GM23338 (cell line): Measurements from ENCODE around the gene ADAMTS17. TPM values are rescaled to one million over a fixed set of nuclear protein-coding genes. Genes with fewer than 3 reads are reported as not detected.

Experiments used
- ATAC-seq: fragments of 200-7000 bp; cut with Tn5 transposase; 3 replicates; pipeline ENCODE4 v1.9.1; 2020
- DNase-seq: peaks from one replicate; pipeline ENCODE4 v3.0.0-alpha.2; 2015; ENCODE audit warnings: low spot score
- H2AFZ ChIP-seq: fragments of 200-600 bp; sonication (generic); 2 replicates; pipeline ENCODE4 v1.8.0; 2016; ENCODE audit warnings: antibody characterized with exemption, mild to moderate bottlenecking, moderate library complexity
- H3F3A ChIP-seq: fragments of 200-600 bp; sonication (generic); replicated peaks from 2 replicates; pipeline ENCODE4 v1.8.0; 2017; ENCODE audit warnings: antibody characterized with exemption, mixed run types, low read depth
- H3K27ac ChIP-seq: fragments of 200-600 bp; sonication (generic); 2 replicates; pipeline ENCODE4 v1.6.1; 2016; ENCODE audit warnings: low read depth
- H3K27me3 ChIP-seq: fragments of 200-600 bp; sonication (generic); 2 replicates; pipeline ENCODE4 v1.8.0; 2016; ENCODE audit warnings: mild to moderate bottlenecking, mixed run types, moderate library complexity; ENCODE audit not compliant: insufficient read depth
- H3K36me3 ChIP-seq: fragments of 200-600 bp; sonication (generic); 2 replicates; pipeline ENCODE4 v1.8.0; 2016; ENCODE audit warnings: mild to moderate bottlenecking; ENCODE audit not compliant: insufficient read depth
- H3K4me1 ChIP-seq: fragments of 200-600 bp; sonication (generic); 2 replicates; pipeline ENCODE4 v1.8.0; 2016; ENCODE audit warnings: mild to moderate bottlenecking, moderate library complexity; ENCODE audit not compliant: insufficient read depth
- H3K4me2 ChIP-seq: fragments of 200-600 bp; sonication (generic); 2 replicates; pipeline ENCODE4 v1.7.1; 2017; ENCODE audit warnings: mixed run types
- H3K4me3 ChIP-seq: fragments of 200-600 bp; sonication (generic); 2 replicates; pipeline ENCODE4 v1.6.1; 2016; ENCODE audit warnings: mixed run types
- H3K79me2 ChIP-seq: fragments of 200-600 bp; sonication (generic); replicated peaks from 2 replicates; pipeline ENCODE4 v1.8.0; 2017; ENCODE audit warnings: mild to moderate bottlenecking; ENCODE audit not compliant: insufficient read depth
- H3K9me2 ChIP-seq: fragments of 200-600 bp; sonication (generic); 2 replicates; pipeline ENCODE4 v1.8.0; 2017; ENCODE audit not compliant: insufficient read depth
- H4K20me1 ChIP-seq: fragments of 200-600 bp; sonication (generic); replicated peaks from 2 replicates; pipeline ENCODE4 v1.8.0; 2017; ENCODE audit warnings: mild to moderate bottlenecking; ENCODE audit not compliant: insufficient read depth
- H3K27ac Mint-ChIP-seq: 2 replicates; pipeline ENCODE4 v1.8.0; 2020; ENCODE audit warnings: inconsistent platforms, mild to moderate bottlenecking, moderate library complexity, mixed read lengths
- H3K27me3 Mint-ChIP-seq: 3 replicates; pipeline ENCODE4 v1.8.0; 2022; ENCODE audit warnings: low read depth, mild to moderate bottlenecking, moderate library complexity, mixed read lengths, inconsistent platforms; ENCODE audit not compliant: insufficient read depth, poor library complexity
- H3K36me3 Mint-ChIP-seq: 3 replicates; pipeline ENCODE4 v1.8.0; 2021; ENCODE audit warnings: low read depth, mild to moderate bottlenecking, inconsistent platforms, moderate library complexity, mixed read lengths
- H3K4me1 Mint-ChIP-seq: 3 replicates; pipeline ENCODE4 v1.8.0; 2020; ENCODE audit warnings: mild to moderate bottlenecking, inconsistent platforms, mixed read lengths
- H3K4me3 Mint-ChIP-seq: 3 replicates; pipeline ENCODE4 v1.8.0; 2021; ENCODE audit warnings: moderate library complexity, mild to moderate bottlenecking, inconsistent platforms, mixed read lengths
- H3K9me3 Mint-ChIP-seq: 3 replicates; pipeline ENCODE4 v1.8.0; 2020; ENCODE audit warnings: moderate library complexity, mild to moderate bottlenecking, inconsistent platforms, mixed read lengths
- CREB1 ChIP-seq: fragments of 250-450 bp; sonication (Bioruptor Pico); IDR thresholded peaks from 2 replicates; pipeline ENCODE4 v1.5.0; 2020; ENCODE audit warnings: low read depth, mild to moderate bottlenecking, moderate library complexity
- CTCF ChIP-seq, 2 experiments: fragments of 200-600 bp in 1 of 2; sonication (generic) in 1 of 2; conservative IDR thresholded peaks; 2 replicates each; pipeline versions ENCODE4 v1.5.1 to v1.6.1; 2016 to 2017; ENCODE audit warnings: antibody characterized with exemption in 2 of 2, low read depth in 2 of 2, mild to moderate bottlenecking in 2 of 2, moderate library complexity in 1 of 2
- ETS1 ChIP-seq: IDR thresholded peaks from 2 replicates; pipeline ENCODE4 v1.6.1; 2016; ENCODE audit warnings: antibody characterized with exemption
- EZH2 ChIP-seq: fragments of 200-600 bp; sonication (generic); IDR thresholded peaks from one replicate; pipeline ENCODE4 v1.8.0; 2017; ENCODE audit warnings: antibody characterized with exemption, mild to moderate bottlenecking, low read depth; ENCODE audit not compliant: unreplicated experiment
- EZH2phosphoT487 ChIP-seq: fragments of 200-600 bp; sonication (generic); IDR thresholded peaks from one replicate; pipeline ENCODE4 v1.8.1; 2018; ENCODE audit warnings: antibody characterized with exemption; ENCODE audit not compliant: unreplicated experiment
- JUNB ChIP-seq: IDR thresholded peaks from one replicate; pipeline ENCODE4 v1.6.1; 2016; ENCODE audit warnings: antibody characterized with exemption; ENCODE audit not compliant: unreplicated experiment
- NANOG ChIP-seq: IDR thresholded peaks from 2 replicates; pipeline ENCODE4 v1.6.1; 2016; ENCODE audit warnings: antibody characterized with exemption, borderline replicate concordance
- POLR2AphosphoS5 ChIP-seq: IDR thresholded peaks from 2 replicates; pipeline ENCODE4 v1.6.1; 2016; ENCODE audit warnings: antibody characterized with exemption, low read depth
- REST ChIP-seq: IDR thresholded peaks from one replicate; pipeline ENCODE4 v1.6.1; 2018; ENCODE audit warnings: antibody characterized with exemption; ENCODE audit not compliant: unreplicated experiment
- STAT1 ChIP-seq: IDR thresholded peaks from one replicate; pipeline ENCODE4 v1.6.1; 2016; ENCODE audit warnings: antibody characterized with exemption; ENCODE audit not compliant: unreplicated experiment
- ZNF114 ChIP-seq: fragments of 250-450 bp; sonication (Bioruptor Pico); IDR thresholded peaks from 2 replicates; pipeline ENCODE4 v1.5.0; 2020; ENCODE audit warnings: mild to moderate bottlenecking, moderate library complexity
- ZNF331 ChIP-seq: fragments of 250-450 bp; sonication (Bioruptor Pico); IDR thresholded peaks from 2 replicates; pipeline ENCODE4 v1.5.0; 2020; ENCODE audit warnings: low read depth, mild to moderate bottlenecking, moderate library complexity
- ZNF462 ChIP-seq: fragments of 250-450 bp; sonication (Bioruptor Pico); IDR thresholded peaks from 2 replicates; pipeline ENCODE4 v1.5.0; 2020; ENCODE audit warnings: mild to moderate bottlenecking, moderate library complexity
- polyA plus RNA-seq: library from polyadenylated mRNA; unstranded; fragments of >200 nt; fragmentation: Nextera tagmentation; extraction: Ambion mirVana; gene quantifications from 2 replicates; pipeline ENCODE4 v1.2.1, GENCODE V29; 2016
- total RNA-seq: library from RNA; depleted of rRNA; stranded (reverse); fragments of >200 nt; shearing (Covaris generic); gene quantifications from 2 replicates; pipeline ENCODE4 v1.2.3, GENCODE V29; 2014

Gene ADAMTS17
- total and polyA plus RNA-seq, 2 experiments from 2014 or later = 0.60 to 3.8 TPM

- Mint-ChIP-seq H3K36me3 (peaks cover 3% of the 10 kb centered on the region; the same call in 1 of the 3 replicates), H3K27ac (no peak overlapping the region), H3K4me3 (no peak overlapping the region), H3K9me3 (no peaks in the 10 kb centered on the region; the same call in 2 of the 3 replicates), H3K27me3 (no peaks in the 10 kb centered on the region), H3K4me1 (no peaks in the 10 kb centered on the region)
- Histone ChIP-seq H3K4me1 (no peaks in the 10 kb centered on the region), H3K4me2 (no peak overlapping the region), H3F3A (no peaks in the 10 kb centered on the region), H2AFZ (no peak overlapping the region), H3K9me2 (no peaks in the 10 kb centered on the region), H4K20me1 (no peaks in the 10 kb centered on the region), H3K27me3 (no peaks in the 10 kb centered on the region), H3K36me3 (no peaks in the 10 kb centered on the region), H3K27ac (no peak overlapping the region), H3K79me2 (no peaks in the 10 kb centered on the region), H3K4me3 (no peak overlapping the region)
- DNase-seq (no peak), ATAC-seq (no peak)
- TF ChIP-seq ZNF114 (no peak), REST (no peak), CTCF (conservative IDR thresholded peaks at IDR 0.05; ENCODE audit: low read depth in 2 of 2) (no peak), EZH2 (no peak), JUNB (no peak), CREB1 (CRISPR knock-in tag) (no peak), EZH2phosphoT487 (no peak), POLR2AphosphoS5 (no peak), ETS1 (no peak), ZNF462 (no peak), STAT1 (no peak), NANOG (no peak), ZNF331 (CRISPR knock-in tag) (no peak)
These were observed 235.0 kb downstream of the ADAMTS17 start for GRCh38 chr15:100106732-100107131.
